Liver (tissue), 3 donors: ENCODE measurements around the gene ZC3H8.

Source experiments
- ATF3 ChIP-seq: IDR thresholded peaks from 2 replicates; pipeline ENCODE4 v1.6.1; 2016; ENCODE audit warnings: antibody characterized with exemption
- CTCF ChIP-seq: fragments of 150-350 bp; IDR thresholded peaks from 2 replicates; pipeline ENCODE4 v1.5.1; 2017; ENCODE audit warnings: improper control_type of control experiment, low read depth, low read length; ENCODE audit not compliant: missing input control
- FOXA1 ChIP-seq: IDR thresholded peaks from 2 replicates; pipeline ENCODE4 v1.6.1; 2016; ENCODE audit warnings: antibody characterized with exemption
- MAX ChIP-seq: IDR thresholded peaks from 2 replicates; pipeline ENCODE4 v1.6.1; 2016; ENCODE audit warnings: antibody characterized with exemption
- RAD21 ChIP-seq, 2 donors: IDR thresholded peaks; 2 replicates each; pipeline ENCODE4 v1.6.1; 2016; ENCODE audit warnings: antibody characterized with exemption in 2 of 2, mild to moderate bottlenecking in 2 of 2
- donor health status: healthy.
- donor health status: healthy.

GRCh38 chr2:112194482-112194881, 60.4 kb downstream of the ZC3H8 start:
- TF ChIP-seq MAX, result no peak
- no peak for TF ChIP-seq ATF3
- no peak for TF ChIP-seq RAD21 (IDR thresholded peaks at IDR 0.05)
- TF ChIP-seq CTCF, result no peak
- TF ChIP-seq FOXA1, result no peak
